HL-60 (cell line): ENCODE results near the gene KIAA1755.

Experiments
- GABPA ChIP-seq: IDR thresholded peaks from 2 replicates; pipeline ENCODE4 v1.6.1; 2012; ENCODE audit warnings: low read depth
- POLR2AphosphoS5 ChIP-seq: IDR thresholded peaks from 2 replicates; pipeline ENCODE4 v1.6.1; 2012; ENCODE audit warnings: low read depth
- TF ChIP-seq, protein P1 (sequence below): IDR thresholded peaks from one replicate; pipeline ENCODE4 v1.5.1; 2011; ENCODE audit warnings: low read length, control low read depth, inconsistent platforms; ENCODE audit not compliant: insufficient read depth
- TF ChIP-seq, protein P2 (sequence below): IDR thresholded peaks from 2 replicates; pipeline ENCODE4 v1.6.1; 2012; ENCODE audit warnings: low read depth; ENCODE audit not compliant: insufficient replicate concordance

DNA sequence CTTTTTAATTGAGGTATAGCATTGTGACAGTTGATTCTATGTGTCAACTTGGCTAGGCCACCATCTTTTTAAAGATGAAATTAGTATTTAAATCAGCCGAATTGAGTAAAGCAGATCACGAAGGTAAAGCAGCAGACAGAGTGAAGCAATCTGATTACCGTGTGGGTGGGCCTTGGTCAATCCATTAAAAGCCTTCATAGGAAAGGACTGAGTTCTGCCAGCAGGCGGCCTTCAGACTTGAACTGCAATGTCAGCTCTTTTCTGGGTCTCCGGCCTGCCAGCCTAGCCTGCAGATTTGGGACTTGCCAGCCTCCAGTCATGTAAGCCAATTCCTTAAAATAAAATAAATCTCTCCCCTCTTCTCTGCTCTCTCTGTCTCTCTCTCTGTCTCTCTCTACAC is 73.0 kb downstream of the KIAA1755 start:
- TF ChIP-seq, protein P1, sequence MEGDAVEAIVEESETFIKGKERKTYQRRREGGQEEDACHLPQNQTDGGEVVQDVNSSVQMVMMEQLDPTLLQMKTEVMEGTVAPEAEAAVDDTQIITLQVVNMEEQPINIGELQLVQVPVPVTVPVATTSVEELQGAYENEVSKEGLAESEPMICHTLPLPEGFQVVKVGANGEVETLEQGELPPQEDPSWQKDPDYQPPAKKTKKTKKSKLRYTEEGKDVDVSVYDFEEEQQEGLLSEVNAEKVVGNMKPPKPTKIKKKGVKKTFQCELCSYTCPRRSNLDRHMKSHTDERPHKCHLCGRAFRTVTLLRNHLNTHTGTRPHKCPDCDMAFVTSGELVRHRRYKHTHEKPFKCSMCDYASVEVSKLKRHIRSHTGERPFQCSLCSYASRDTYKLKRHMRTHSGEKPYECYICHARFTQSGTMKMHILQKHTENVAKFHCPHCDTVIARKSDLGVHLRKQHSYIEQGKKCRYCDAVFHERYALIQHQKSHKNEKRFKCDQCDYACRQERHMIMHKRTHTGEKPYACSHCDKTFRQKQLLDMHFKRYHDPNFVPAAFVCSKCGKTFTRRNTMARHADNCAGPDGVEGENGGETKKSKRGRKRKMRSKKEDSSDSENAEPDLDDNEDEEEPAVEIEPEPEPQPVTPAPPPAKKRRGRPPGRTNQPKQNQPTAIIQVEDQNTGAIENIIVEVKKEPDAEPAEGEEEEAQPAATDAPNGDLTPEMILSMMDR: no peak
- TF ChIP-seq, protein P2, sequence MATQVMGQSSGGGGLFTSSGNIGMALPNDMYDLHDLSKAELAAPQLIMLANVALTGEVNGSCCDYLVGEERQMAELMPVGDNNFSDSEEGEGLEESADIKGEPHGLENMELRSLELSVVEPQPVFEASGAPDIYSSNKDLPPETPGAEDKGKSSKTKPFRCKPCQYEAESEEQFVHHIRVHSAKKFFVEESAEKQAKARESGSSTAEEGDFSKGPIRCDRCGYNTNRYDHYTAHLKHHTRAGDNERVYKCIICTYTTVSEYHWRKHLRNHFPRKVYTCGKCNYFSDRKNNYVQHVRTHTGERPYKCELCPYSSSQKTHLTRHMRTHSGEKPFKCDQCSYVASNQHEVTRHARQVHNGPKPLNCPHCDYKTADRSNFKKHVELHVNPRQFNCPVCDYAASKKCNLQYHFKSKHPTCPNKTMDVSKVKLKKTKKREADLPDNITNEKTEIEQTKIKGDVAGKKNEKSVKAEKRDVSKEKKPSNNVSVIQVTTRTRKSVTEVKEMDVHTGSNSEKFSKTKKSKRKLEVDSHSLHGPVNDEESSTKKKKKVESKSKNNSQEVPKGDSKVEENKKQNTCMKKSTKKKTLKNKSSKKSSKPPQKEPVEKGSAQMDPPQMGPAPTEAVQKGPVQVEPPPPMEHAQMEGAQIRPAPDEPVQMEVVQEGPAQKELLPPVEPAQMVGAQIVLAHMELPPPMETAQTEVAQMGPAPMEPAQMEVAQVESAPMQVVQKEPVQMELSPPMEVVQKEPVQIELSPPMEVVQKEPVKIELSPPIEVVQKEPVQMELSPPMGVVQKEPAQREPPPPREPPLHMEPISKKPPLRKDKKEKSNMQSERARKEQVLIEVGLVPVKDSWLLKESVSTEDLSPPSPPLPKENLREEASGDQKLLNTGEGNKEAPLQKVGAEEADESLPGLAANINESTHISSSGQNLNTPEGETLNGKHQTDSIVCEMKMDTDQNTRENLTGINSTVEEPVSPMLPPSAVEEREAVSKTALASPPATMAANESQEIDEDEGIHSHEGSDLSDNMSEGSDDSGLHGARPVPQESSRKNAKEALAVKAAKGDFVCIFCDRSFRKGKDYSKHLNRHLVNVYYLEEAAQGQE: no peak
- no peak for TF ChIP-seq POLR2AphosphoS5
- TF ChIP-seq GABPA: no peak
